Gastrocnemius medialis (tissue), 4 donors: ENCODE data around the gene GP5. TPM values are rescaled to one million over a fixed set of nuclear protein-coding genes. Genes with fewer than 3 reads are reported as not detected.

Experiments used
- ATAC-seq, 2 donors: fragments of 150-250 bp; one replicate each; pipeline ENCODE4 v1.9.1; 2016
- DNase-seq, 2 donors: peaks; one replicate each; pipeline ENCODE4 v3.0.0-alpha.2; 2019
- H3K27ac ChIP-seq, 4 donors: fragments of 200-600 bp; sonication (generic); 1 replicate in 1 of 4; 2 replicates in 3 of 4; pipeline ENCODE4 v1.5.1; 2016 to 2018; ENCODE audit warnings: mild to moderate bottlenecking in 2 of 4, moderate library complexity in 1 of 4
- H3K27me3 ChIP-seq, 3 donors: fragments of 200-600 bp; sonication (generic) in 2 of 3; 1 replicate in 1 of 3; 2 replicates in 2 of 3; pipeline versions ENCODE4 v1.5.1 to v1.6.0; 2016 to 2019; ENCODE audit warnings: mild to moderate bottlenecking in 1 of 3, moderate library complexity in 1 of 3
- H3K36me3 ChIP-seq, 2 donors: fragments of 200-600 bp; sonication (generic) in 1 of 2; one replicate each; pipeline ENCODE4 v1.5.1; 2017 to 2018
- H3K4me1 ChIP-seq, 2 donors: fragments of 200-600 bp; sonication (generic) in 1 of 2; one replicate each; pipeline ENCODE4 v1.5.1; 2016 to 2017; ENCODE audit warnings: mild to moderate bottlenecking in 2 of 2
- H3K4me3 ChIP-seq, 4 donors: fragments of 200-600 bp; sonication (generic) in 3 of 4; 1 replicate in 1 of 4; 2 replicates in 3 of 4; pipeline ENCODE4 v1.5.1; 2016 to 2019; ENCODE audit warnings: mild to moderate bottlenecking in 2 of 4
- H3K9me3 ChIP-seq, 3 donors: fragments of 200-600 bp; sonication (generic) in 2 of 3; 1 replicate in 1 of 3; 2 replicates in 2 of 3; pipeline ENCODE4 v1.5.1; 2016 to 2019
- POLR2A ChIP-seq, 2 donors: fragments of 450-650 bp; IDR thresholded peaks; one replicate each; pipeline ENCODE4 v1.6.1; 2017; ENCODE audit warnings: antibody characterized with exemption in 2 of 2, mild to moderate bottlenecking in 2 of 2, moderate library complexity in 2 of 2
- in situ Hi-C, 4 donors: fragments of 200-750 bp; cut with MboI; loops; one replicate each; pipeline versions ENCODE4 v1.15.0 to v1.8.0; 2017; ENCODE audit warnings: low sequenced_read_pairs in 4 of 4
- intact Hi-C: fragments of 100-400 bp; cut with DNase I; formaldehyde crosslinking; loops from one replicate; pipeline ENCODE4 v1.15.1; 2023; ENCODE audit warnings: low total_unique reads
- total RNA-seq, 4 donors: library from RNA; depleted of rRNA; stranded (reverse); fragments of >200 nt; gene quantifications; one replicate each; pipeline versions ENCODE4 v1.1.0 to v1.2.3, GENCODE V29; 2016
- TF ChIP-seq, protein P1 (sequence below), 5 experiments: fragments of 450-650 bp in 3 of 5; fragments of 200-600 bp in 2 of 5; sonication (generic) in 2 of 5; IDR thresholded peaks in 4 of 5; conservative IDR thresholded peaks in 1 of 5; 1 replicate in 4 of 5; 2 replicates in 1 of 5; pipeline ENCODE4 v1.5.1; 2016 to 2019; ENCODE audit warnings: antibody characterized with exemption in 5 of 5, mild to moderate bottlenecking in 3 of 5, moderate library complexity in 3 of 5

Gene GP5
- total RNA-seq, 4 donors from 2014 or later, result 0.10 TPM; not detected in 3

DNA sequence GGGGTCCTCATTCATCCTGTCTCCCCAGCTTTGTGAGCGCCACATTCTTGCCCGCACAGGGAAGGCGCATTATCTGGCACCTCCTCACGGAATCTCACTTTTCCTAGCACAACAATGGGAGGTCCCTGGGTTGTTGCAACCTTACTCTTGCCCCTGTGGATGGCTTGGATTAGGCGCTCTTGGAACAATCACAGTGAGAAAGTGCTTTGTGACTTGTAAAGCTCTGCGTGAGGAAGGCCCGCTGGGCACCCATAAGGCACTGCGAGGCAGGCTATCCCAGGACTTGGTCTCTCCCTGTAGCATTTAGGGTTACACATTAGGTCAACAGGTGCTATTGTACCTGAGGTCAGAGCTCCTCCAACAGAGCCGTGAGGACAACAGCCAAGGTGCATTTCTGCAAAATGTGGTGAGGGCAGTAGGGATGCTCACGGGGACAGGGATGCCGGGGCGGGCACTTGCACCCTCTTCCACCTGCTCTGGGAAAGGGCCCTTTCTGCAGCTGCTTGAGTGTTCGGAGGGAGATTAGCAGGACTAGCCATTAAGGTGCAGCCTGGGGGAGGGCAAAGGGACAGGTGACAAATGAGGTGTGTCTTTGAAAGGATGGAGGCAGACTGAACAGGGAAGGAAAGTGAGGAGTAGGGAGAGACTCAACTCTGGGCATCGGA, 15.7 kb downstream of the GP5 start:
- Histone ChIP-seq H3K27me3 (no peaks in the 10 kb centered on the region), H3K4me1 (no peaks in the 10 kb centered on the region), H3K4me3 (no peak overlapping the region), H3K36me3 (no peaks in the 10 kb centered on the region), H3K9me3 (no peaks in the 10 kb centered on the region), H3K27ac (no peak overlapping the region)
- DNase-seq, result no peak
- intact Hi-C loops, result no loop called here
- in situ Hi-C loops, result no loop called here
- TF ChIP-seq POLR2A (IDR thresholded peaks at IDR 0.05), result no peak
- TF ChIP-seq, protein P1, sequence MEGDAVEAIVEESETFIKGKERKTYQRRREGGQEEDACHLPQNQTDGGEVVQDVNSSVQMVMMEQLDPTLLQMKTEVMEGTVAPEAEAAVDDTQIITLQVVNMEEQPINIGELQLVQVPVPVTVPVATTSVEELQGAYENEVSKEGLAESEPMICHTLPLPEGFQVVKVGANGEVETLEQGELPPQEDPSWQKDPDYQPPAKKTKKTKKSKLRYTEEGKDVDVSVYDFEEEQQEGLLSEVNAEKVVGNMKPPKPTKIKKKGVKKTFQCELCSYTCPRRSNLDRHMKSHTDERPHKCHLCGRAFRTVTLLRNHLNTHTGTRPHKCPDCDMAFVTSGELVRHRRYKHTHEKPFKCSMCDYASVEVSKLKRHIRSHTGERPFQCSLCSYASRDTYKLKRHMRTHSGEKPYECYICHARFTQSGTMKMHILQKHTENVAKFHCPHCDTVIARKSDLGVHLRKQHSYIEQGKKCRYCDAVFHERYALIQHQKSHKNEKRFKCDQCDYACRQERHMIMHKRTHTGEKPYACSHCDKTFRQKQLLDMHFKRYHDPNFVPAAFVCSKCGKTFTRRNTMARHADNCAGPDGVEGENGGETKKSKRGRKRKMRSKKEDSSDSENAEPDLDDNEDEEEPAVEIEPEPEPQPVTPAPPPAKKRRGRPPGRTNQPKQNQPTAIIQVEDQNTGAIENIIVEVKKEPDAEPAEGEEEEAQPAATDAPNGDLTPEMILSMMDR (IDR thresholded peaks at IDR 0.05 in 4 of 5, conservative IDR thresholded peaks at IDR 0.05 in 1 of 5), result no peak
- no peak for ATAC-seq

DNA sequence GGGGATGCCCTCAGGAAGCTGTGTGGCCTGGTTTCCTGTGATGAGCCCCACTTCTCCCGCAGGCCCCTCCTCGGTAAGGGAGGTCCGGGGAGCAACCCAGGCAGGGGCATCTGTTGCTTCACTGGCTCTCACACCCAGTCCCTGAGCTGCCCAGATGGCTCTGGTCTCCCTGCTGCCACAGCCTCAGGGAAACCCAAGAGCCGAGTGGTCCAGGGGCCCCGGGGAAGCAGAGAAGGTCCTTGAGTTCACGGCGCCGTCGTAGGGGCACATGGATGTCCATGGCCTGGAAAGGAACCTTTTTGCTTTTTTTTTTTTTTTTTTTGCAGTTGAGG, 16.2 kb downstream of the GP5 start:
- intact Hi-C loops (no loop called here), in situ Hi-C loops (no loop called here)
- no peaks in the 10 kb centered on the region for H3K36me3 ChIP-seq
- no peak for DNase-seq
- no peak for TF ChIP-seq POLR2A (IDR thresholded peaks at IDR 0.05)
- TF ChIP-seq, protein P1 (IDR thresholded peaks at IDR 0.05 in 4 of 5, conservative IDR thresholded peaks at IDR 0.05 in 1 of 5), result no peak
- no peaks in the 10 kb centered on the region for H3K27me3 ChIP-seq
- no peaks in the 10 kb centered on the region for H3K4me1 ChIP-seq
- no peaks in the 10 kb centered on the region for H3K9me3 ChIP-seq
- no peak overlapping the region for H3K27ac ChIP-seq
- no peak overlapping the region for H3K4me3 ChIP-seq
- no peak for ATAC-seq

DNA sequence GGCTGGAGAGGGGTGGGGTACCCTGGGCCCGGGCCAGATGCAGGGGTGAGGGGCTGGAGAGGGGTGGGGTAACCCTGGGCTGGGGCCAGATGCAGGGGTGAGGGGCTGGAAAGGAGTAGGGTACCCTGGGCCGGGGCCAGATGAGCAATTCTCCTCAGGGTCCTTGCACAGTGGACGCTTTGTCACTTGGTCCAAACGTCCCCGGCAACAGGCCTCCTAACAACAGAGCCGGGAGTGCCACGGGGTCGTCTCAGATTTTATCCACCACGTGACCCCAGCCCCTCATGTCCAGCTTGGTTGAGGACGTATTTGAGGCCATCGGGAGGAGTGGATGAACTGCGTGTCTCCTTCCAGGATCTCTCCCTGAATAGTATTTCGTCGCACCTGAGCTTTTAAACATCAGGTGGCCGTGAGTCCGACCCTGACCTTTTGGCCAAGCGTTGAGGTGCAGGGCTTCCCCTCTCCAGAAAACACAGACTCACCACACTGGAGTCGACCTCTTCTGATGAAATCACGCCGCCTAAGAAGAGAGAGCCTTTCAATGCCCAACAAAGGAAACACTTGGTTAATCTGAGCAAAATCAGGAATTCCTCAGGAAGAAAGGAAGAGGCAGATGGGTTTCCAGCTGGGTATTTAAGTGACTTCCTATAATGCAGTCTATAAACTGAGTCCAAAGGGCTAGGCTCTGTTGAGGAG, 16.7 kb downstream of the GP5 start:
- H3K9me3 ChIP-seq, result no peaks in the 10 kb centered on the region
- H3K27ac ChIP-seq, result no peak overlapping the region
- H3K36me3 ChIP-seq, result no peaks in the 10 kb centered on the region
- no peak overlapping the region for H3K4me3 ChIP-seq
- no peaks in the 10 kb centered on the region for H3K4me1 ChIP-seq
- in situ Hi-C loops, result no loop called here
- DNase-seq, result no peak
- H3K27me3 ChIP-seq, result peaks cover 0 to under 1% (median 0%) of the 10 kb centered on the region in 3 donors
- no peak for ATAC-seq
- no peak for TF ChIP-seq POLR2A (IDR thresholded peaks at IDR 0.05)
- TF ChIP-seq, protein P1 (IDR thresholded peaks at IDR 0.05 in 4 of 5, conservative IDR thresholded peaks at IDR 0.05 in 1 of 5), result no peak
- intact Hi-C loops, result no loop called here

DNA sequence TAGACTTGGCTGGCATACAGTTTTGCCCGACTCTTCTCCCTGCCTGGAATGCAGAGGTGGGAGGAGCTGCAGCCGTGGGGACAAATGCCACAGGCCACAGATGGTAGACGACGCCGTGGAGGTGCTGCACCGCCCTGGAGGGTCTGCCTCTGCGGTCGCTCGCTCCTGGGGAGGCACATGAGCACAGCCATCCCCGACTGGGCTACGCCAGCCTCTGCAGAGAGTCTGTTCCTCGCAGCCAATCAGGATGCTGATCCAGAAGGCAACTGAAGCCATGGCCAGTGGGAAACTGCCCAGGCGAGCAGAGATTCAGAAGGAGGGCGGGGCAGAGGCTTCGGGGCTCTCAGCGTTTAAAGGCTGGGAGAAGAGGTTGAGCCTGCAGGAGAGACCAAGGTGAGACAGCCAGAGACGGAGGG, 17.6 kb downstream of the GP5 start:
- in situ Hi-C loops (no loop called here), intact Hi-C loops (no loop called here)
- DNase-seq (no peak), ATAC-seq (no peak)
- Histone ChIP-seq H3K27ac (no peak overlapping the region), H3K27me3 (peaks cover 0 to 5% (median 1%) of the 10 kb centered on the region in 3 donors), H3K4me3 (no peak overlapping the region), H3K9me3 (no peaks in the 10 kb centered on the region), H3K36me3 (no peaks in the 10 kb centered on the region), H3K4me1 (no peaks in the 10 kb centered on the region)
- TF ChIP-seq, protein P1 (IDR thresholded peaks at IDR 0.05 in 4 of 5, conservative IDR thresholded peaks at IDR 0.05 in 1 of 5), result no peak
- TF ChIP-seq POLR2A (IDR thresholded peaks at IDR 0.05), result no peak
